Spleen (tissue), 11 donors: Measurements from ENCODE around the gene FAM107B. TPM values are rescaled to one million over a fixed set of nuclear protein-coding genes. Genes with fewer than 3 reads are reported as not detected.
A peak's percentile ranks its signal among the peaks of the same experiment; 100 is the strongest.

Experiments used
- DNase-seq: peaks from one replicate; pipeline ENCODE4 v3.0.0-alpha.2; 2020
- H3K27ac ChIP-seq, 8 donors: fragments of 200-600 bp; sonication (generic) in 7 of 8; 1 replicate in 4 of 8; 2 replicates in 4 of 8; pipeline versions ENCODE4 v1.5.0 to v1.8.0; 2016 to 2021; ENCODE audit warnings: inconsistent platforms in 4 of 8, mild to moderate bottlenecking in 4 of 8, moderate library complexity in 1 of 8
- H3K27me3 ChIP-seq, 7 donors: fragments of 200-600 bp; sonication (generic) in 6 of 7; replicated peaks in 1 of 7; 1 replicate in 4 of 7; 2 replicates in 3 of 7; pipeline versions ENCODE4 v1.5.0 to v1.8.0; 2016 to 2021; ENCODE audit warnings: inconsistent platforms in 3 of 7, mild to moderate bottlenecking in 1 of 7
- H3K36me3 ChIP-seq, 6 donors: fragments of 200-600 bp; sonication (generic) in 5 of 6; 1 replicate in 4 of 6; 2 replicates in 2 of 6; pipeline versions ENCODE4 v1.5.0 to v1.8.0; 2016 to 2021; ENCODE audit warnings: inconsistent platforms in 2 of 6
- H3K4me1 ChIP-seq, 6 donors: fragments of 200-600 bp; sonication (generic) in 5 of 6; 1 replicate in 3 of 6; 2 replicates in 3 of 6; pipeline versions ENCODE4 v1.5.0 to v1.8.0; 2016 to 2021; ENCODE audit warnings: inconsistent platforms in 3 of 6
- H3K4me3 ChIP-seq, 8 donors: fragments of 200-600 bp; sonication (generic) in 7 of 8; 1 replicate in 4 of 8; 2 replicates in 4 of 8; pipeline versions ENCODE4 v1.5.0 to v1.8.0; 2016 to 2021; ENCODE audit warnings: inconsistent platforms in 4 of 8, mild to moderate bottlenecking in 4 of 8, moderate library complexity in 2 of 8
- H3K9me3 ChIP-seq, 8 donors: fragments of 200-600 bp; sonication (generic) in 7 of 8; 1 replicate in 4 of 8; 2 replicates in 4 of 8; pipeline versions ENCODE4 v1.5.0 to v1.8.0; 2016 to 2021; ENCODE audit warnings: inconsistent platforms in 4 of 8
- CTCF ChIP-seq, 11 experiments: fragments of 200-600 bp in 7 of 11; fragments of 450-650 bp in 4 of 11; sonication (generic) in 4 of 11; IDR thresholded peaks in 8 of 11; conservative IDR thresholded peaks in 3 of 11; 1 replicate in 7 of 11; 2 replicates in 4 of 11; pipeline versions ENCODE4 v1.4.0 to v1.8.0; 2016 to 2021; ENCODE audit warnings: antibody characterized with exemption in 11 of 11, inconsistent platforms in 4 of 11, mild to moderate bottlenecking in 1 of 11
- POLR2A ChIP-seq, 3 donors: fragments of 450-650 bp; IDR thresholded peaks; one replicate each; pipeline ENCODE4 v1.5.1; 2017; ENCODE audit warnings: antibody characterized with exemption in 3 of 3, mild to moderate bottlenecking in 1 of 3
- POLR2AphosphoS5 ChIP-seq, 3 donors: sonication (generic); formaldehyde crosslinking; IDR thresholded peaks; one replicate each; pipeline ENCODE4 v1.5.1; 2017; ENCODE audit warnings: antibody characterized with exemption in 3 of 3
- WGBS, 5 donors: extraction: QIAGEN DNeasy Blood & Tissue Kit in 3 of 5; methylation state at CpG; one replicate each; pipeline versions ENCODE4 v1.1.5 to v1.1.7; 2013 to 2018; 5-methylcytosine and 5-hydroxymethylcytosine counted together
- intact Hi-C: fragments of 100-400 bp; cut with DNase I; formaldehyde crosslinking; loops from one replicate; pipeline ENCODE4 v1.15.0; 2023; ENCODE audit warnings: low total_unique reads
- polyA plus RNA-seq, 3 donors: library from polyadenylated mRNA; stranded (reverse); fragments of 200-250 nt; gene quantifications; one replicate each; pipeline ENCODE4 v1.2.1, GENCODE V29; 2013
- total RNA-seq, 7 donors: library from RNA; depleted of rRNA in 3 of 7; stranded (reverse); fragments of >200 nt in 3 of 7; fragmentation: NEBNext Ultra II Directional in 4 of 7; extraction: Animal tissue kit (Norgen Biotek cat#: 25700) in 4 of 7; gene quantifications; one replicate each; pipeline versions ENCODE4 v1.1.0 to v1.2.1, GENCODE V29; 2016 to 2021
- donor health status: healthy with polysubstance abuse.
- donor health status: DM: no; HTN: no; CAD: no; lungs with moderate emphysema.
- donor health status: DM: no; HTN: no; CAD: no.
- donor health status: Bipolar disorder and iron deficiency.
- donor health status: healthy.
- donor health status: DM: no; HTN: no; CAD: no.
- donor health status: DM: yes; HTN: yes; CAD: no.

FAM107B gene
- total and polyA plus RNA-seq, 10 donors, result 40.1 to 115 (median 75.5) TPM

GRCh38 chr10:14574885-14575284, 199.8 kb downstream of the FAM107B start:
- Histone ChIP-seq H3K36me3 (peaks cover 0 to 12% (median 0%) of the 10 kb centered on the region in 6 donors), H3K9me3 (no peaks in the 10 kb centered on the region), H3K27me3 (no peaks in the 10 kb centered on the region), H3K4me1 (peaks cover 14 to 100% (median 57%) of the 10 kb centered on the region in 6 donors), H3K27ac (peak overlapping the region in 2 of 8 donors; percentile 7 to 93), H3K4me3 (no peak overlapping the region)
- no peak for DNase-seq
- intact Hi-C loops, result no loop called here
- WGBS, 5 donors, result 83 to 87% (median 86%) methylated on average over 6 of the region's 6 CpGs
- TF ChIP-seq POLR2A (IDR thresholded peaks at IDR 0.05) (no peak), POLR2AphosphoS5 (IDR thresholded peaks at IDR 0.05) (no peak), CTCF (IDR thresholded peaks at IDR 0.05 in 8 of 11, conservative IDR thresholded peaks at IDR 0.05 in 3 of 11) (no peak)

DNA sequence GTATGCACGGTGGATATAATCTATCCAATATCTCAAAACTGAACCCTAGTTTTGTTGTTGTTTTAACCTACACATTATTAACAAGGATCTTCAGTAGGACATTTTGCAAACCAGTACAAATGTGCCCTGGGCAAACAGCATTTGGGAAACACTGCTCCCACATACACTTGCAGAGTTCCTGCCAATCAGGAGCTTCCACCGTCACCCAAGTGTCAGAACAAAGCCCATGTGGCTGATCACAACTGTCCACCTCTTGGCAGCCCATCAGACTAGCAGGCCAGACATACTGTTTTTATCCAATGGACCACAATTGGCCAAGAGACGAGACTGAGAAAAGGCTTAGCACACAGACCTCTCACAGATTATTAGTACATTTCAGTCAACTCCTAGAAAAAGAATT, 200.4 kb downstream of the FAM107B start:
- DNase-seq, result no peak
- peaks cover 18 to 100% (median 57%) of the 10 kb centered on the region in 6 donors for H3K4me1 ChIP-seq
- no peak overlapping the region for H3K4me3 ChIP-seq
- H3K27ac ChIP-seq, result peak overlapping the region in 4 of 8 donors; percentile 39 to 93 (median 85)
- no peaks in the 10 kb centered on the region for H3K27me3 ChIP-seq
- intact Hi-C loops, result no loop called here
- TF ChIP-seq CTCF (IDR thresholded peaks at IDR 0.05 in 8 of 11, conservative IDR thresholded peaks at IDR 0.05 in 3 of 11), result no peak
- TF ChIP-seq POLR2A (IDR thresholded peaks at IDR 0.05), result no peak
- TF ChIP-seq POLR2AphosphoS5 (IDR thresholded peaks at IDR 0.05), result no peak
- H3K36me3 ChIP-seq, result peaks cover 0 to 12% (median 0%) of the 10 kb centered on the region in 6 donors
- H3K9me3 ChIP-seq, result no peaks in the 10 kb centered on the region
- 77 to 85% (median 80%) methylated on average over 3 of the region's 3 CpGs for WGBS, 5 donors

DNA sequence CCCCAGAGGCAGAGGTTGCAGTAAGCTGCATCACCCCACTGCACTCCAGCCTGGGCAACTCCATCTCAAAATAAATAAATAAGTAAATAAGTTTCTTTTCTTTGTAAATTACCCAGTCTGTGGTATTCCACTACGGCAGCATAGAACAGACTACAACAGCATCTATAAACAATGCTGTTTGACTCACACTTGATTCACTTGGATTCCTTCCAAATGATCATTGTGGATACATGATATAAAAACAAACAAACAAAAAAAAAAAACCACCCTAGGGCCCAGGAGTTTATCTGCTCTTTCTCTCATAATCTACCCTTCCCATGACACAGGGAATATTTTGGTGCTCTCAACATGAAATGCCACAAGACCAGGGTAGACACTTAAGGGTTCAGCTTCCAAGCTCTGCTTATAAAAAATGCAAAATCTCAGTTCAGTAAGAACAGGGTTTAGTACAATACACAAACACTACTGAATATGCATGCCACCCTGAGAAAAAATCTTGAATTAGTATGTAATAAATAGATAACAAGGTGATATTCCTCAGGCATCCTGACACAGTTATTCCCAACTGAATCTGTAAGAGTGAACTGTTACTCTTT, 200.9 kb downstream of the FAM107B start:
- TF ChIP-seq POLR2A (IDR thresholded peaks at IDR 0.05) (no peak), POLR2AphosphoS5 (IDR thresholded peaks at IDR 0.05) (no peak), CTCF (IDR thresholded peaks at IDR 0.05 in 8 of 11, conservative IDR thresholded peaks at IDR 0.05 in 3 of 11) (no peak)
- Histone ChIP-seq H3K9me3 (no peaks in the 10 kb centered on the region), H3K27ac (peak overlapping the region in 4 of 8 donors; percentile 39 to 93 (median 85)), H3K27me3 (no peaks in the 10 kb centered on the region), H3K36me3 (peaks cover 0 to 12% (median 0%) of the 10 kb centered on the region in 6 donors), H3K4me1 (peaks cover 13 to 100% (median 57%) of the 10 kb centered on the region in 6 donors), H3K4me3 (no peak overlapping the region)
- intact Hi-C loops, result no loop called here
- WGBS, 5 donors, result 63 to 83% (median 79%) methylated on average over 1 of the region's 1 CpG
- DNase-seq, result no peak

DNA sequence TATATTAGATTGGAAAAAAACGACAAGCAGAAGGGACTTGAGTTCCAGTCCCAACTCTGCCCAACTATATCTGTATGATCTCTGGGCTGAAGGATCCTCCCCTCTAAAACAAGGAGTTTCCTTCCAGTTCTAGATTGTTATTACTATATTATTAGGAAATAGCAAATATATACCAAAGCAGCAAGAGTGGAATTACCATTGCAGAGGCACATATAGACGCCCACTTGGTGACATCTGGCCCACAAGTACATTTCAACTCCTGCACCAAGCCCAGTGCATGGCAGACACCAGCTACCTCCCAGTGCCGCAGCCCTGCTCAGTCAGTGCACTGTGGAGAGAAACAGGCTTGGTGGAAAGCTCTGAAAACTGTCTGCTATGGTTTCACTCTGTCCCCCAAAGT, 201.9 kb downstream of the FAM107B start:
- peaks cover 13 to 98% (median 54%) of the 10 kb centered on the region in 6 donors for H3K4me1 ChIP-seq
- no peak for DNase-seq
- intact Hi-C loops, result no loop called here
- 88 to 91% (median 89%) methylated on average over 3 of the region's 3 CpGs for WGBS, 5 donors
- peak overlapping the region in 6 of 8 donors; percentile 33 to 93 (median 85) for H3K27ac ChIP-seq
- peaks cover 0 to 16% (median 2%) of the 10 kb centered on the region in 6 donors for H3K36me3 ChIP-seq
- no peaks in the 10 kb centered on the region for H3K9me3 ChIP-seq
- TF ChIP-seq CTCF (IDR thresholded peaks at IDR 0.05 in 8 of 11, conservative IDR thresholded peaks at IDR 0.05 in 3 of 11) (no peak), POLR2A (IDR thresholded peaks at IDR 0.05) (no peak), POLR2AphosphoS5 (IDR thresholded peaks at IDR 0.05) (no peak)
- no peak overlapping the region for H3K4me3 ChIP-seq
- H3K27me3 ChIP-seq, result no peaks in the 10 kb centered on the region
